ENCODE measurements around the gene TPGS1.

GRCh38 chr19:567296-567900 is 60.1 kb downstream of the TPGS1 start:
- no peak for TF ChIP-seq CTCF (IDR thresholded peaks at IDR 0.05; ENCODE audit: extremely low read depth in 1 of 2, insufficient read depth in 1 of 2, low read depth in 1 of 2, low read length in 2 of 2)
- TF ChIP-seq MAX (IDR thresholded peaks at IDR 0.05; ENCODE audit: insufficient read depth, insufficient read length): no peak
- no peak for TF ChIP-seq POLR2AphosphoS5 (IDR thresholded peaks at IDR 0.05; ENCODE audit: insufficient read depth, low read depth, low read length)
- no peak for TF ChIP-seq FOS (IDR thresholded peaks at IDR 0.05; ENCODE audit: borderline replicate concordance, insufficient read depth, low read length)
- no peak for TF ChIP-seq POLR2A (IDR thresholded peaks at IDR 0.05; ENCODE audit: low read depth, low read length)
- TF ChIP-seq EZH2 (IDR thresholded peaks at IDR 0.05; ENCODE audit: borderline replicate concordance, low read depth, low read length, severe bottlenecking): no peak

Measured in endothelial cell of umbilical vein (primary cell).